ENCODE measurements around the gene DTNA. TPM values are rescaled to one million over a fixed set of nuclear protein-coding genes. Genes with fewer than 3 reads are reported as not detected.

DTNA gene
- total and polyA plus RNA-seq, 4 donors: 47.6 to 101 (median 53.4) TPM

DNA sequence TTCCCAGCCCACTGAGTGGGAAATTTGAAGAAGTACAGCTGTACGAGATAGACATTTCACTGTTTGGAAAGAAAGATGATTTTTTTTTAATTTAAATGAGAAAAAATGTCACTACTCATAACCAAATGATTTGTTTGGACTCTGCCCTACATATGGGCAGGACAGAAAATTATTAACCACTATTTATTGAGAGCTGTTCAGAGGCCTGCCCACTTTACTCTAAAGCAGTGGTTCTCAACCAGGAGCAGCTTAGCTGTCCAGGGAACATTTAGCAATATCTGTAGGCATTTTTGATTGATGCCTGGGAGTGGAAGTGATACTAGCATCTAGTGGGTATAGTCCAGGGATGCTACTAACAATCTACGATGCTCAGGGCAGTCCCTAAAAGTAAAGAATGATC, 13.4 kb upstream of the DTNA start:
- no peak overlapping the region for H3K27ac ChIP-seq (ENCODE audit: low read depth in 1 of 2, low read length in 2 of 2)
- peaks cover 0 to 13% of the 10 kb centered on the region in 2 donors for H3K4me1 ChIP-seq (ENCODE audit: control insufficient read depth in 1 of 2, insufficient read depth in 2 of 2, low read length in 2 of 2)
- peaks cover 0 to 2% of the 10 kb centered on the region in 2 donors for H3K36me3 ChIP-seq (ENCODE audit: control insufficient read depth in 1 of 2, insufficient read depth in 2 of 2, low read length in 1 of 2)
- no peaks in the 10 kb centered on the region for H3K27me3 ChIP-seq (ENCODE audit: control insufficient read depth in 1 of 2, insufficient read depth in 2 of 2, low read length in 1 of 2)
- no peak overlapping the region for H3K4me3 ChIP-seq (ENCODE audit: low read length in 2 of 2)
- H3K9me3 ChIP-seq (ENCODE audit: control insufficient read depth, low read length): no peaks in the 10 kb centered on the region
- intact Hi-C loops (cut with DNase I): no loop called here
- WGBS, 2 donors: 94 to 97% methylated on average over 2 of the region's 2 CpGs
- DNase-seq (no peak), ATAC-seq (ENCODE audit: low FRiP score) (no peak)

DNA sequence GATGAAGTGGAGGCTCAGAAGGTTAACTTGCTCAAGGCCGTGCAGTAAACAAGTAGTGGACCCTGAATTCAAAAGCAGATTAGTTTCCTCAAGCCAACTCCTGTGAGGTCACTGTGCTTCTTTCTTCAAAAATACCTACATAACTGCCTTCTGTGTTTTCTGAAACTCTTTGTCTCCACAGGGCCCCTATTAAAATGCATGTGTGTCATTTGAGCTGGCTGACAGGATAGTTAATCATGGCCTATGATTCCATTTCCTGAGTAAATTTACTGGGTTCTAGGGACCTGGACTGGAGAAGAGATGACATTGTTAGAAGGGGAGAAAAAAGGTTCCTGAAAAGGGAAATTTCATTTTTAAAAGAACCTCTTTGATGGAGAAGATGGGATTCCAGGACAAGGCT, 12.9 kb upstream of the DTNA start:
- 91 to 93% methylated on average over 1 of the region's 1 CpG for WGBS, 2 donors
- Histone ChIP-seq H3K36me3 (ENCODE audit: control insufficient read depth in 1 of 2, insufficient read depth in 2 of 2, low read length in 1 of 2) (peaks cover 0 to 2% of the 10 kb centered on the region in 2 donors), H3K4me1 (ENCODE audit: control insufficient read depth in 1 of 2, insufficient read depth in 2 of 2, low read length in 2 of 2) (peaks cover 0 to 8% of the 10 kb centered on the region in 2 donors), H3K4me3 (ENCODE audit: low read length in 2 of 2) (no peak overlapping the region), H3K27ac (ENCODE audit: low read depth in 1 of 2, low read length in 2 of 2) (no peak overlapping the region), H3K9me3 (ENCODE audit: control insufficient read depth, low read length) (no peaks in the 10 kb centered on the region), H3K27me3 (ENCODE audit: control insufficient read depth in 1 of 2, insufficient read depth in 2 of 2, low read length in 1 of 2) (no peaks in the 10 kb centered on the region)
- ATAC-seq (ENCODE audit: low FRiP score): no peak
- intact Hi-C loops (cut with DNase I): no loop called here
- DNase-seq: no peak

DNA sequence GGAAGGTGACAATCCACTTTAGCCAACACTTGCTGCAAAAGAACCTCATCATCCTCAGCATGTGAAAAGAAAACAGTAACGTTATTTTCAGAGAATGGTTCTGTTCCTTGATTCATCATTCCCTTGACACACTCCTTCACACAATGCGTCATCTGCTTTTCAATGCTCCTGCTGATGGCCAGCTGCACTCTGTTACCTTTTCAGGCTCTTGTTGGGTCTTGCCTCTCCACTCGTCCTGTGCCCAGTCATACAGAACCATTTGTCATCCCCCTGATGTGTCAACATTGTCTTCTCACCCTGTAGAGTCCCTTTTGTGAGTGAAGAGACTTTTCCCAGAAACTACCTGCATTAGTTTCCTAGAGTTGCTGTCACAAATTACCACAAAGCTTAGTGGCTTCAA, 12.2 kb upstream of the DTNA start:
- H3K27ac ChIP-seq (ENCODE audit: low read depth in 1 of 2, low read length in 2 of 2): no peak overlapping the region
- intact Hi-C loops (cut with DNase I): no loop called here
- WGBS, 2 donors: 82 to 85% methylated on average over 3 of the region's 3 CpGs
- DNase-seq: no peak
- no peaks in the 10 kb centered on the region for H3K9me3 ChIP-seq (ENCODE audit: control insufficient read depth, low read length)
- ATAC-seq (ENCODE audit: low FRiP score): no peak
- H3K4me3 ChIP-seq (ENCODE audit: low read length in 2 of 2): no peak overlapping the region
- H3K27me3 ChIP-seq (ENCODE audit: control insufficient read depth in 1 of 2, insufficient read depth in 2 of 2, low read length in 1 of 2): no peaks in the 10 kb centered on the region
- peaks cover 0 to 2% of the 10 kb centered on the region in 2 donors for H3K36me3 ChIP-seq (ENCODE audit: control insufficient read depth in 1 of 2, insufficient read depth in 2 of 2, low read length in 1 of 2)
- peaks cover 0 to 8% of the 10 kb centered on the region in 2 donors for H3K4me1 ChIP-seq (ENCODE audit: control insufficient read depth in 1 of 2, insufficient read depth in 2 of 2, low read length in 2 of 2)

DNA sequence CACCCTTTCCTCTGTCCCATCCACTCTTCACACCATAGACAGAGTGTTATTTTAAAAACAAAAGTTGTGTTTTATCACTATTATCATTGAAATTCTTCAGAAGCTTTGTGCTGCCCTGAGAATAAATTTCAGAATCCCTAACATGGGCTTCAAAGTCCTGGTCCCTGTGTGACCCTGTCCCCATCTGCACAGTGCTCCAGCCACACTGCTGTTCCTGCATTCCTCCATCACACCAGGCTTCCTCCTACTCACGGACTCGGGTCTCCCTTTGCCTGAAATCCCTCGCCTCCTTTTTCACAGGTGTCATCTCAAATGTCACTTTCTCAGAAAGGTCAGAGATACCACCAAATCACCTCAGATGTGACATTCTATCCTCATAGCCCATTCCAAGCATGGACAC, 8.2 kb upstream of the DTNA start:
- no peak for DNase-seq
- no peaks in the 10 kb centered on the region for H3K9me3 ChIP-seq (ENCODE audit: control insufficient read depth, low read length)
- intact Hi-C loops (cut with DNase I): loop anchor here in 1 of 2 donors (5.0 kb wide), 1 partner anchor 40 kb away; no protein-coding TSS in a partner anchor
- H3K36me3 ChIP-seq (ENCODE audit: control insufficient read depth in 1 of 2, insufficient read depth in 2 of 2, low read length in 1 of 2): peaks cover 0 to 5% of the 10 kb centered on the region in 2 donors
- H3K27me3 ChIP-seq (ENCODE audit: control insufficient read depth in 1 of 2, insufficient read depth in 2 of 2, low read length in 1 of 2): no peaks in the 10 kb centered on the region
- ATAC-seq (ENCODE audit: low FRiP score): no peak
- no peak overlapping the region for H3K4me3 ChIP-seq (ENCODE audit: low read length in 2 of 2)
- peaks cover 0 to 8% of the 10 kb centered on the region in 2 donors for H3K4me1 ChIP-seq (ENCODE audit: control insufficient read depth in 1 of 2, insufficient read depth in 2 of 2, low read length in 2 of 2)
- H3K27ac ChIP-seq (ENCODE audit: low read depth in 1 of 2, low read length in 2 of 2): no peak overlapping the region
- WGBS, 2 donors: 88 to 92% methylated on average over 3 of the region's 3 CpGs

DNA sequence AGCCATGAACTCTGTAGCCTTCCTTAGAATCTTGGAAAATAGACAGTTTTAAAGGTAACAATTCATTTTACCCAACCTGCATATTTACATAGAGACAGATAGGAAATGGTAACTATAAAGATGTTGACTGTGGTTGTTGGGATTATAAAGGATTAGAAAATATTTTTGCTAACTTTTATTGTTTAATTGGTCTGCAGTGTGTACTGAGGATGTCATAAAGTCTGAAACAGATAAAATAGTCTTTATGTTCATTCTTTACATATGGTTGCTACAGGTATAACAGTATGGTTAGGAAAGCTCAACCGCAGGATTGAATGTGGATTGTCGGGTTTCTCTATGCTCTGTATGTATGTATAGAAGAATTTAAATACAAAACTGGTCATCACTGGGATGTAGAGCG, 7.3 kb upstream of the DTNA start:
- intact Hi-C loops (cut with DNase I): loop anchor here in 1 of 2 donors (5.0 kb wide), 1 partner anchor 41 kb away; no protein-coding TSS in a partner anchor
- Histone ChIP-seq H3K4me3 (ENCODE audit: low read length in 2 of 2) (no peak overlapping the region), H3K27ac (ENCODE audit: low read depth in 1 of 2, low read length in 2 of 2) (no peak overlapping the region), H3K4me1 (ENCODE audit: control insufficient read depth in 1 of 2, insufficient read depth in 2 of 2, low read length in 2 of 2) (peaks cover 2 to 8% of the 10 kb centered on the region in 2 donors), H3K36me3 (ENCODE audit: control insufficient read depth in 1 of 2, insufficient read depth in 2 of 2, low read length in 1 of 2) (peaks cover 0 to 3% of the 10 kb centered on the region in 2 donors), H3K27me3 (ENCODE audit: control insufficient read depth in 1 of 2, insufficient read depth in 2 of 2, low read length in 1 of 2) (no peaks in the 10 kb centered on the region), H3K9me3 (ENCODE audit: control insufficient read depth, low read length) (no peaks in the 10 kb centered on the region)
- no peak for DNase-seq
- 98% methylated on average over 3 of the region's 3 CpGs for WGBS, 2 donors
- ATAC-seq (ENCODE audit: low FRiP score): no peak

DNA sequence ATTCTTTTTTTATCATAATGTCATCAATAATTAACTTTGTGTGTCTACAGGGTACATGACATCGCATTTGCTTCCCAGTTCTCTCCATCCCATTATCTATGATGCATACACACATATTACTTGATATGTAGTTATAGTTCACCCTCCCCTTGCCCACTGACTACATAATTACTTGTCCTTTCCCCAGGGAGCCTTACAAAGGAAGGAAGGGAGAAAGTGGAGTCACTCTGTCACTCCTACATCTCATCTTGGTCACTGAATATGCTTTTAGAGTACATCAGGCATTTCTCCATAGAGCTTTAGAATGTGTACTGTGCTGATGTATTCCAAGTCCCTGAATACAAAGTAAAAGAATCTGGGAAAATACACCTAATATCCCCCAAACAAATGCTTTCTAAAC, 6.0 kb upstream of the DTNA start:
- 100% methylated on average over 1 of the region's 1 CpG for WGBS, 2 donors
- no peak for DNase-seq
- no peaks in the 10 kb centered on the region for H3K9me3 ChIP-seq (ENCODE audit: control insufficient read depth, low read length)
- peaks cover 3 to 11% of the 10 kb centered on the region in 2 donors for H3K4me1 ChIP-seq (ENCODE audit: control insufficient read depth in 1 of 2, insufficient read depth in 2 of 2, low read length in 2 of 2)
- H3K4me3 ChIP-seq (ENCODE audit: low read length in 2 of 2): no peak overlapping the region
- intact Hi-C loops (cut with DNase I): loop anchor here in 1 of 2 donors (5.0 kb wide), 1 partner anchor 42 kb away; no protein-coding TSS in a partner anchor
- ATAC-seq (ENCODE audit: low FRiP score): no peak
- no peaks in the 10 kb centered on the region for H3K27me3 ChIP-seq (ENCODE audit: control insufficient read depth in 1 of 2, insufficient read depth in 2 of 2, low read length in 1 of 2)
- H3K36me3 ChIP-seq (ENCODE audit: control insufficient read depth in 1 of 2, insufficient read depth in 2 of 2, low read length in 1 of 2): peaks cover 0 to 3% of the 10 kb centered on the region in 2 donors
- H3K27ac ChIP-seq (ENCODE audit: low read depth in 1 of 2, low read length in 2 of 2): no peak overlapping the region

DNA sequence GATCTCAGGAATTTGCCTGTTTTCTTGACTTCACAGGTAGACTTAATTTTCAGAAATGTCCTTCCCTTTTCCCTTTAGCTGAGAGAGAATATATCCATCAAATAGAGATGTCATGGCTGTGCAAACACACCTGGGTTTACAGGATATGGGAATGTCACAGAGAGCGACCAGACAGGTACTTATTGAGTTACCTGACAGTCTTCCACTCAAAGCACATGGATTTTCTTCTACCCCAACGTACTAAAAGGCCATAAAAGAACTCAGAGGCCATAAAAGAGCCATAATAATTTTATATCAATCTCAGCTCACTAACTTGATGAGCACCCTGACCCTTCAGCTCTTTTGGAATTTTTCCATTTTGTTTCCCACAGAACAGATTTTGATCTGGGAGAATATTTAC, 5.3 kb upstream of the DTNA start:
- ATAC-seq (ENCODE audit: low FRiP score) (no peak), DNase-seq (no peak)
- intact Hi-C loops (cut with DNase I): loop anchor here (5.0 kb wide), 2 partner anchors 43 to 113 kb away; no protein-coding TSS in a partner anchor
- no peaks in the 10 kb centered on the region for H3K27me3 ChIP-seq (ENCODE audit: control insufficient read depth in 1 of 2, insufficient read depth in 2 of 2, low read length in 1 of 2)
- peaks cover 0 to 3% of the 10 kb centered on the region in 2 donors for H3K36me3 ChIP-seq (ENCODE audit: control insufficient read depth in 1 of 2, insufficient read depth in 2 of 2, low read length in 1 of 2)
- H3K27ac ChIP-seq (ENCODE audit: low read depth in 1 of 2, low read length in 2 of 2): no peak overlapping the region
- WGBS, 2 donors: 94 to 96% methylated on average over 2 of the region's 2 CpGs
- peaks cover 3 to 13% of the 10 kb centered on the region in 2 donors for H3K4me1 ChIP-seq (ENCODE audit: control insufficient read depth in 1 of 2, insufficient read depth in 2 of 2, low read length in 2 of 2)
- no peaks in the 10 kb centered on the region for H3K9me3 ChIP-seq (ENCODE audit: control insufficient read depth, low read length)
- no peak overlapping the region for H3K4me3 ChIP-seq (ENCODE audit: low read length in 2 of 2)

DNA sequence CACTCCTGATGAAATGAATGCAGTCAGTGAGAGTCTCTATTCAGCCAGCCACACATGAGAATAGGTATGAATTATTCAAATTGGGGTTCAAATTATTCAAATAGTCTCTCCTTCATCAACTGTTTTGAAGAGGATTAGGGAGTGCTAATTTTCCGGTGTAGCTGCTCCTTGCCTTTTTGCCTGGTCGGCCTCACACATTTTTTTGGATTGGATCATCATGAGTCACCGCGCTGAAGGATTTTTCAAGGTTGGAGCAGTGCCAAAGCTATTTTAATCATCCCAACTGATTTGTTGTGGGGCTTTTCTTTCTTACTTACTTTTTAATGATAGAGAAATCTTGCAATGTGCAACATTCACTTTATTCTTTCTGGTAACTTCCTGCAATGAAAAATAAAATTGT, 2.4 kb upstream of the DTNA start:
- Histone ChIP-seq H3K27ac (ENCODE audit: low read depth in 1 of 2, low read length in 2 of 2) (no peak overlapping the region), H3K9me3 (ENCODE audit: control insufficient read depth, low read length) (no peaks in the 10 kb centered on the region), H3K4me1 (ENCODE audit: control insufficient read depth in 1 of 2, insufficient read depth in 2 of 2, low read length in 2 of 2) (peaks cover 3 to 9% of the 10 kb centered on the region in 2 donors), H3K4me3 (ENCODE audit: low read length in 2 of 2) (peak overlapping the region in 1 of 2 donors; percentile 59), H3K27me3 (ENCODE audit: control insufficient read depth in 1 of 2, insufficient read depth in 2 of 2, low read length in 1 of 2) (no peaks in the 10 kb centered on the region), H3K36me3 (ENCODE audit: control insufficient read depth in 1 of 2, insufficient read depth in 2 of 2, low read length in 1 of 2) (peaks cover 0 to 3% of the 10 kb centered on the region in 2 donors)
- DNase-seq (no peak), ATAC-seq (ENCODE audit: low FRiP score) (peak; percentile 76)
- intact Hi-C loops (cut with DNase I): loop anchor here (5.0 kb wide), 2 partner anchors 45 to 115 kb away; no protein-coding TSS in a partner anchor
- 1 to 3% methylated on average over 4 of the region's 4 CpGs for WGBS, 2 donors

DNA sequence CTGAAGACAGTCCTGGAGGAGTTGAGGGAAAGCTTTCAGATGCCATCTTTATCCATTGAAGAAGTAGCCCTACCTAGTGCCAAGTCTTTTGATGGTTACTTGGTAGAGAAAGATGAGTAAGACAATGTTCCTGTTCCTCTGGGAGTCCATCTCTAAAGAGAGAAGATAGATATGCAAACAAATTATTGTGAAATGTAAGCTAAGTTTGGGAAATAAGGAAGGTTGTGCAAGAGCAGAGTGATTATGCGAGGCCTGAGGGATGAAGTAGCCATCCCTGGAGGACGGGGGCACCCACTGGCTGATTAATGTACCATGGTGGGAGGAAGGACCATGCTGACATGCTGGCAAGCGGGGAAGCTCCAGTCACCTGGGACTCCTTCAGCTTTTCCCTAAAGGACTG, 994 bp upstream of the DTNA start:
- no peaks in the 10 kb centered on the region for H3K36me3 ChIP-seq (ENCODE audit: control insufficient read depth in 1 of 2, insufficient read depth in 2 of 2, low read length in 1 of 2)
- peak overlapping the region in 1 of 2 donors; percentile 56 for H3K27ac ChIP-seq (ENCODE audit: low read depth in 1 of 2, low read length in 2 of 2)
- WGBS, 2 donors: 84 to 87% methylated on average over 3 of the region's 3 CpGs
- intact Hi-C loops (cut with DNase I): loop anchor here (5.0 kb wide), 2 partner anchors 47 to 117 kb away; no protein-coding TSS in a partner anchor
- DNase-seq: no peak
- no peak overlapping the region for H3K4me3 ChIP-seq (ENCODE audit: low read length in 2 of 2)
- H3K27me3 ChIP-seq (ENCODE audit: control insufficient read depth in 1 of 2, insufficient read depth in 2 of 2, low read length in 1 of 2): no peaks in the 10 kb centered on the region
- H3K9me3 ChIP-seq (ENCODE audit: control insufficient read depth, low read length): no peaks in the 10 kb centered on the region
- peak; percentile 51 for ATAC-seq (ENCODE audit: low FRiP score)
- H3K4me1 ChIP-seq (ENCODE audit: control insufficient read depth in 1 of 2, insufficient read depth in 2 of 2, low read length in 2 of 2): peaks cover 3 to 9% of the 10 kb centered on the region in 2 donors

All from aorta (tissue), 5 donors.